IPS DF 4.7 (cell line): ENCODE data around the gene LGALS9B.
"Not testable (repeated sequence)": the region's sequence is repeated elsewhere in the genome, so short reads cannot be mapped to it uniquely, and the experiment has no call there.

Experiments used
- DNase-seq: peaks from one replicate; pipeline ENCODE4 v3.0.0-alpha.2; 2013; ENCODE audit warnings: low spot score; ENCODE audit errors: extremely low read depth

Gene LGALS9B

GRCh38 chr17:20416381-20416911 is 50.9 kb downstream of the LGALS9B start:
- not testable (repeated sequence) for DNase-seq

GRCh38 chr17:20415479-20415878 is 51.9 kb downstream of the LGALS9B start:
- not testable (repeated sequence) for DNase-seq

- DNase-seq: not testable (repeated sequence)
These were observed 65.9 kb downstream of the LGALS9B start for GRCh38 chr17:20401306-20402022.

GRCh38 chr17:20400559-20401305 is 66.6 kb downstream of the LGALS9B start:
- DNase-seq: not testable (repeated sequence)
